B cell (primary cell): ENCODE measurements around the gene DDAH2. TPM values are rescaled to one million over a fixed set of nuclear protein-coding genes. Genes with fewer than 3 reads are reported as not detected.

Source experiments
- ATAC-seq: fragments of 200-7000 bp; cut with Tn5 transposase; one replicate; pipeline ENCODE4 v1.10.0; 2021; ENCODE audit warnings: low read depth, mild to moderate bottlenecking, moderate number of reproducible peaks, moderate library complexity
- CTCF ChIA-PET: fragments of 350-600 bp; sonication (Branson Sonifier 250); formaldehyde crosslinking; loops from one replicate; lab custom pipeline; 2021; ENCODE audit warnings: antibody characterized with exemption, inconsistent platforms; lab: Charles Lee
- POLR2A ChIA-PET: fragments of 350-600 bp; sonication (Branson Sonifier 250); formaldehyde crosslinking; loops from one replicate; lab custom pipeline; 2021; ENCODE audit warnings: antibody characterized with exemption; lab: Charles Lee
- DNase-seq: peaks from one replicate; pipeline ENCODE4 v3.0.0; 2013
- H2AFZ ChIP-seq: 2 replicates; pipeline ENCODE4 v1.6.1; 2012; ENCODE audit warnings: mild to moderate bottlenecking, low read depth, low read length; ENCODE audit not compliant: insufficient read depth, poor library complexity, severe bottlenecking
- H3K27ac ChIP-seq, 2 donors: 1 replicate in 1 of 2; 2 replicates in 1 of 2; pipeline ENCODE4 v1.5.1; 2012 to 2013; ENCODE audit warnings: low read length in 2 of 2, mild to moderate bottlenecking in 2 of 2, moderate library complexity in 1 of 2
- H3K27me3 ChIP-seq, 4 experiments: fragments of 200-600 bp in 1 of 4; sonication (generic) in 1 of 4; replicated peaks in 1 of 4; 1 replicate in 2 of 4; 2 replicates in 2 of 4; pipeline versions ENCODE4 v1.6.1 to v1.7.0; 2013 to 2016; ENCODE audit warnings: low read length in 3 of 4, mild to moderate bottlenecking in 2 of 4, mixed read lengths in 1 of 4, moderate library complexity in 1 of 4; ENCODE audit not compliant: insufficient read depth in 4 of 4, control insufficient read depth in 3 of 4; ENCODE audit errors: control extremely low read depth in 1 of 4
- H3K36me3 ChIP-seq, 2 experiments: replicated peaks in 1 of 2; 1 replicate in 1 of 2; 2 replicates in 1 of 2; pipeline versions ENCODE4 v1.6.1 to v1.7.1; 2013; ENCODE audit warnings: low read length in 1 of 2; ENCODE audit not compliant: insufficient read depth in 2 of 2, control insufficient read depth in 1 of 2; ENCODE audit errors: control extremely low read depth in 1 of 2, extremely low read depth in 1 of 2
- H3K4me1 ChIP-seq, 2 donors: fragments of 200-600 bp in 1 of 2; sonication (generic) in 1 of 2; 1 replicate in 1 of 2; 2 replicates in 1 of 2; pipeline versions ENCODE4 v1.5.1 to v1.6.1; 2013 to 2017; ENCODE audit warnings: low read length in 2 of 2; ENCODE audit not compliant: control insufficient read depth in 2 of 2, insufficient read depth in 2 of 2
- H3K4me2 ChIP-seq: replicated peaks from 2 replicates; pipeline ENCODE3; 2012; ENCODE audit warnings: mild to moderate bottlenecking, low read depth, low read length; ENCODE audit not compliant: poor library complexity, severe bottlenecking
- H3K4me3 ChIP-seq, 5 experiments: fragments of 200-600 bp in 1 of 5; sonication (generic) in 1 of 5; 1 replicate in 3 of 5; 2 replicates in 2 of 5; pipeline versions ENCODE4 v1.5.1 to v1.7.0; 2011 to 2016; ENCODE audit warnings: low read length in 4 of 5, mild to moderate bottlenecking in 4 of 5, low read depth in 2 of 5, control low read depth in 1 of 5, moderate library complexity in 1 of 5; ENCODE audit not compliant: insufficient read depth in 1 of 5; ENCODE audit errors: control extremely low read depth in 1 of 5, extremely low read depth in 1 of 5
- H3K79me2 ChIP-seq: fragments of 200-600 bp; sonication (generic); one replicate; pipeline ENCODE4 v1.6.0; 2016; ENCODE audit warnings: low read length; ENCODE audit not compliant: control insufficient read depth, insufficient read depth
- H3K9ac ChIP-seq: fragments of 200-600 bp; sonication (generic); 2 replicates; pipeline ENCODE4 v1.6.1; 2017; ENCODE audit warnings: mild to moderate bottlenecking, low read length, moderate library complexity
- H3K9me3 ChIP-seq, 3 donors: one replicate each; pipeline versions ENCODE4 v1.6.1 to v1.7.1; 2013; ENCODE audit warnings: low read length in 2 of 3; ENCODE audit not compliant: control insufficient read depth in 2 of 3, insufficient read depth in 1 of 3; ENCODE audit errors: control extremely low read depth in 1 of 3
- H4K20me1 ChIP-seq: 2 replicates; pipeline ENCODE4 v1.6.0; 2012; ENCODE audit warnings: mild to moderate bottlenecking, low read length; ENCODE audit not compliant: insufficient read depth, control insufficient read depth, poor library complexity, severe bottlenecking
- H3K27ac Mint-ChIP-seq: one replicate; pipeline ENCODE4 v1.8.0; 2021; ENCODE audit warnings: mixed read lengths
- H3K27me3 Mint-ChIP-seq: one replicate; pipeline ENCODE4 v1.8.0; 2021; ENCODE audit warnings: mixed read lengths
- H3K4me1 Mint-ChIP-seq: one replicate; pipeline ENCODE4 v1.8.0; 2021; ENCODE audit warnings: mixed read lengths
- H3K4me3 Mint-ChIP-seq: one replicate; pipeline ENCODE4 v1.8.0; 2021; ENCODE audit warnings: mixed read lengths
- H3K9me3 Mint-ChIP-seq: one replicate; pipeline ENCODE4 v1.8.0; 2022; ENCODE audit warnings: mixed read lengths; ENCODE audit not compliant: insufficient read depth
- CTCF ChIP-seq: fragments of 200-600 bp; IDR thresholded peaks from one replicate; pipeline ENCODE4 v1.8.0; 2022; ENCODE audit warnings: antibody characterized with exemption, mild to moderate bottlenecking
- EZH2 ChIP-seq: IDR thresholded peaks from 2 replicates; pipeline ENCODE4 v1.6.1; 2012; ENCODE audit warnings: borderline replicate concordance, low read depth, mild to moderate bottlenecking, moderate library complexity, low read length; ENCODE audit not compliant: insufficient read depth, poor library complexity, severe bottlenecking
- WGBS: methylation state at CpG from one replicate; pipeline ENCODE4 v1.1.5; 2013; ENCODE audit warnings: missing lambda C conversion rate; ENCODE audit not compliant: insufficient coverage; 5-methylcytosine and 5-hydroxymethylcytosine counted together
- intact Hi-C: fragments of 100-400 bp; cut with micrococcal nuclease; formaldehyde crosslinking; loops from one replicate; pipeline ENCODE4 v1.10.0; 2022
- polyA plus RNA-seq: library from polyadenylated mRNA; depleted of rRNA; stranded (reverse); fragments of >200 nt; gene quantifications from 2 replicates; pipeline ENCODE4 v1.2.3, GENCODE V29; 2012
- total RNA-seq, 2 donors: library from RNA; stranded (reverse); fragments of 120-200 nt in 1 of 2; gene quantifications; 1 replicate in 1 of 2; 2 replicates in 1 of 2; pipeline versions ENCODE4 v1.2.3 to v1.2.4, GENCODE V29; 2013 to 2022

The DDAH2 gene
- total and polyA plus RNA-seq, 2 donors (not counting 1 experiment from before 2014, with no cell fraction given), result 59.2 to 87.2 TPM

GRCh38 chr6:31734247-31734820 lies 5.2 kb upstream of the DDAH2 start:
- no peaks in the 10 kb centered on the region for H3K27me3 ChIP-seq
- H3K9me3 ChIP-seq, result no peaks in the 10 kb centered on the region
- intact Hi-C loops, result loop anchor here (10.0 kb wide), 2 partner anchors 240 to 460 kb away; partner anchors contain the start of genes DXO, GPSM3 and PBX2
- H3K27ac Mint-ChIP-seq, result peak overlapping the region; percentile 91
- ATAC-seq (no peak), DNase-seq (no peak)
- H3K9ac ChIP-seq, result peak overlapping the region; percentile 91
- ChIA-PET CTCF (interaction anchor here (0.9 to 1.1 kb wide), 2 partner anchors 61 to 218 kb away, joined by 3 read pairs; no protein-coding TSS in a partner anchor), POLR2A (interaction anchor here (0.5 to 2.2 kb wide), 8 partner anchors 35 to 461 kb away, joined by 3 to 9 read pairs (median 5); partner anchors contain the start of genes BAG6, HSPA1A, HSPA1L and VARS1)
- 0% methylated on average over 2 of the region's 2 CpGs for WGBS
- peak overlapping the region; percentile 100 for H3K4me3 Mint-ChIP-seq
- peak overlapping the region; percentile 82 for H3K4me2 ChIP-seq
- peaks cover 4 to 39% of the 10 kb centered on the region in 2 experiments for H3K36me3 ChIP-seq
- no peaks in the 10 kb centered on the region for H3K27me3 Mint-ChIP-seq
- H3K4me1 ChIP-seq, result peaks cover 48 to 56% of the 10 kb centered on the region in 2 donors
- no peaks in the 10 kb centered on the region for H3K9me3 Mint-ChIP-seq
- H3K4me1 Mint-ChIP-seq, result peaks cover 77% of the 10 kb centered on the region
- peaks cover 15% of the 10 kb centered on the region for H4K20me1 ChIP-seq
- TF ChIP-seq CTCF, result no peak
- TF ChIP-seq EZH2, result no peak
- H3K4me3 ChIP-seq, result peak overlapping the region; percentile 73 to 99 (median 87)
- peak overlapping the region; percentile 63 for H2AFZ ChIP-seq
- peak overlapping the region; percentile 81 to 96 for H3K27ac ChIP-seq
- peaks cover 48% of the 10 kb centered on the region for H3K79me2 ChIP-seq

- Histone ChIP-seq H3K4me1 (peaks cover 46 to 56% of the 10 kb centered on the region in 2 donors), H3K27ac (peak overlapping the region; percentile 6 to 96), H4K20me1 (peaks cover 15% of the 10 kb centered on the region), H2AFZ (no peak overlapping the region), H3K4me2 (peak overlapping the region; percentile 82), H3K4me3 (peak overlapping the region in 3 of 5 experiments; percentile 73 to 99 (median 79)), H3K27me3 (no peaks in the 10 kb centered on the region), H3K9me3 (no peaks in the 10 kb centered on the region), H3K36me3 (peaks cover 4 to 39% of the 10 kb centered on the region in 2 experiments), H3K79me2 (peaks cover 54% of the 10 kb centered on the region), H3K9ac (peak overlapping the region; percentile 91)
- Mint-ChIP-seq H3K9me3 (no peaks in the 10 kb centered on the region), H3K4me1 (peaks cover 77% of the 10 kb centered on the region), H3K27ac (peak overlapping the region; percentile 91), H3K27me3 (no peaks in the 10 kb centered on the region), H3K4me3 (peak overlapping the region; percentile 100)
- DNase-seq (peak; percentile 4), ATAC-seq (no peak)
- CTCF ChIA-PET, result no interaction called here
- WGBS, result 87% methylated on average over 4 of the region's 4 CpGs
- intact Hi-C loops, result loop anchor here (10.0 kb wide), 2 partner anchors 241 to 461 kb away; partner anchors contain the start of genes DXO, GPSM3 and PBX2
- POLR2A ChIA-PET, result no interaction called here
- no peak for TF ChIP-seq EZH2
- no peak for TF ChIP-seq CTCF
These were observed 4.6 kb upstream of the DDAH2 start for GRCh38 chr6:31733734-31734133.
